ENCODE measurements around the gene NT5C2.

Gene NT5C2

GRCh38 chr10:103096130-103096529 lies 96.9 kb downstream of the NT5C2 start:
- no peak overlapping the region for H3K27ac ChIP-seq (ENCODE audit: low read depth, low read length)
- H3K4me1 ChIP-seq (ENCODE audit: insufficient read depth, low read length): no peaks in the 10 kb centered on the region
- H3K36me3 ChIP-seq (ENCODE audit: insufficient read depth, low read length): peaks cover 59% of the 10 kb centered on the region
- no peaks in the 10 kb centered on the region for H3K9me3 ChIP-seq (ENCODE audit: low read length)
- H3K4me3 ChIP-seq (ENCODE audit: low read depth in 1 of 2, low read length in 2 of 2): no peak overlapping the region
- H3K9ac ChIP-seq (ENCODE audit: low read length): no peak overlapping the region
- no peaks in the 10 kb centered on the region for H3K27me3 ChIP-seq (ENCODE audit: control insufficient read depth in 1 of 2, insufficient read depth in 2 of 2, low read length in 2 of 2)

GRCh38 chr10:103095005-103095404 lies 98.1 kb downstream of the NT5C2 start:
- H3K9me3 ChIP-seq (ENCODE audit: low read length): no peaks in the 10 kb centered on the region
- H3K9ac ChIP-seq (ENCODE audit: low read length): no peak overlapping the region
- no peaks in the 10 kb centered on the region for H3K4me1 ChIP-seq (ENCODE audit: insufficient read depth, low read length)
- H3K27ac ChIP-seq (ENCODE audit: low read depth, low read length): no peak overlapping the region
- no peak overlapping the region for H3K4me3 ChIP-seq (ENCODE audit: low read depth in 1 of 2, low read length in 2 of 2)
- no peaks in the 10 kb centered on the region for H3K27me3 ChIP-seq (ENCODE audit: control insufficient read depth in 1 of 2, insufficient read depth in 2 of 2, low read length in 2 of 2)
- H3K36me3 ChIP-seq (ENCODE audit: insufficient read depth, low read length): peaks cover 62% of the 10 kb centered on the region

GRCh38 chr10:103090911-103091310 lies 102.2 kb downstream of the NT5C2 start:
- H3K27me3 ChIP-seq (ENCODE audit: control insufficient read depth in 1 of 2, insufficient read depth in 2 of 2, low read length in 2 of 2): no peaks in the 10 kb centered on the region
- no peaks in the 10 kb centered on the region for H3K4me1 ChIP-seq (ENCODE audit: insufficient read depth, low read length)
- no peaks in the 10 kb centered on the region for H3K9me3 ChIP-seq (ENCODE audit: low read length)
- H3K36me3 ChIP-seq (ENCODE audit: insufficient read depth, low read length): peaks cover 61% of the 10 kb centered on the region
- H3K4me3 ChIP-seq (ENCODE audit: low read depth in 1 of 2, low read length in 2 of 2): no peak overlapping the region
- H3K9ac ChIP-seq (ENCODE audit: low read length): no peak overlapping the region
- H3K27ac ChIP-seq (ENCODE audit: low read depth, low read length): no peak overlapping the region

DNA sequence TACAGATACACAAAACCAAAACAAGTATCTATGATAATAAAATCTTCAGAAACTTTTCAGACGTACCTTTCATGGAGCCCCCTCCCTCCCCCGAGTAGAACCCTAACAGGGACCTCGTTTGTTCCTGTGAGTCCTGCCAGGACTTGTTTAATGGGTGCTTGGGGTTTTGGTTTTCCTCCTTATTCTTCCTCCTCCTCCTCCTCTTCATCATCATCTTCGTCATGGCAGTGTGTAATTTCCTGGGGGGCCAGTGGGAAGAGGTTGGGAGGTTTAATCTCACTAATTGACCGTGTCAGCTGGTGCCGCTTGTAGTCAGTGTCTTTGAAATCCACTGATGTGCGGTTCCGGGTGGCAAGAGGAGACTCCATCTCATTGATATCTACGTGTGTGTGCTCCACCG lies 103.6 kb downstream of the NT5C2 start:
- no peaks in the 10 kb centered on the region for H3K27me3 ChIP-seq (ENCODE audit: control insufficient read depth in 1 of 2, insufficient read depth in 2 of 2, low read length in 2 of 2)
- H3K36me3 ChIP-seq (ENCODE audit: insufficient read depth, low read length): peaks cover 63% of the 10 kb centered on the region
- no peaks in the 10 kb centered on the region for H3K9me3 ChIP-seq (ENCODE audit: low read length)
- H3K4me1 ChIP-seq (ENCODE audit: insufficient read depth, low read length): no peaks in the 10 kb centered on the region
- H3K9ac ChIP-seq (ENCODE audit: low read length): no peak overlapping the region
- no peak overlapping the region for H3K27ac ChIP-seq (ENCODE audit: low read depth, low read length)
- H3K4me3 ChIP-seq (ENCODE audit: low read depth in 1 of 2, low read length in 2 of 2): no peak overlapping the region

DNA sequence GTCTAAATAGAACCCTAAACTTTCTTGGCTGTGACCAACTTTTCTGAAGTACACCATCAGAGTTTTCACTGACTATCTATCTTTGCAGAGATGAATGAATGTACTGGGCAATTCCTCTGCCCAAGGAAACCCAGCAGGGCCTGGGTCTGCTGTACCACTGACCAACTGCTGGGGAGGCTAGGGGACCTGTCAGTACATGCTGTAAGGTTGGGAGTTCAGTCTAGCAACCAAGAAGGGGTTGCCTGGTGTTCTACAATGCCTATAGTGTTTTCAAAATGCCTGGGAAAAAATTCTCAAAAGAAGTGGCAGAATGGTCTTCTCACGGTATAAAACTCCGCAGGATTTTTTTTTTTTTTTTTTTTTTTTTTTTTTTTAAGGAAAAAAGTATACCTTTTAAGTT lies 106.3 kb downstream of the NT5C2 start:
- no peaks in the 10 kb centered on the region for H3K4me1 ChIP-seq (ENCODE audit: insufficient read depth, low read length)
- no peaks in the 10 kb centered on the region for H3K27me3 ChIP-seq (ENCODE audit: control insufficient read depth in 1 of 2, insufficient read depth in 2 of 2, low read length in 2 of 2)
- no peaks in the 10 kb centered on the region for H3K9me3 ChIP-seq (ENCODE audit: low read length)
- no peak overlapping the region for H3K4me3 ChIP-seq (ENCODE audit: low read depth in 1 of 2, low read length in 2 of 2)
- H3K27ac ChIP-seq (ENCODE audit: low read depth, low read length): no peak overlapping the region
- peaks cover 42% of the 10 kb centered on the region for H3K36me3 ChIP-seq (ENCODE audit: insufficient read depth, low read length)
- no peak overlapping the region for H3K9ac ChIP-seq (ENCODE audit: low read length)

- Histone ChIP-seq H3K27me3 (ENCODE audit: control insufficient read depth in 1 of 2, insufficient read depth in 2 of 2, low read length in 2 of 2) (no peaks in the 10 kb centered on the region), H3K4me3 (ENCODE audit: low read depth in 1 of 2, low read length in 2 of 2) (no peak overlapping the region), H3K9me3 (ENCODE audit: low read length) (no peaks in the 10 kb centered on the region), H3K36me3 (ENCODE audit: insufficient read depth, low read length) (peaks cover 37% of the 10 kb centered on the region), H3K27ac (ENCODE audit: low read depth, low read length) (no peak overlapping the region), H3K4me1 (ENCODE audit: insufficient read depth, low read length) (no peaks in the 10 kb centered on the region), H3K9ac (ENCODE audit: low read length) (no peak overlapping the region)
Measured at GRCh38 chr10:103086261-103086660, 106.8 kb downstream of the NT5C2 start.

DNA sequence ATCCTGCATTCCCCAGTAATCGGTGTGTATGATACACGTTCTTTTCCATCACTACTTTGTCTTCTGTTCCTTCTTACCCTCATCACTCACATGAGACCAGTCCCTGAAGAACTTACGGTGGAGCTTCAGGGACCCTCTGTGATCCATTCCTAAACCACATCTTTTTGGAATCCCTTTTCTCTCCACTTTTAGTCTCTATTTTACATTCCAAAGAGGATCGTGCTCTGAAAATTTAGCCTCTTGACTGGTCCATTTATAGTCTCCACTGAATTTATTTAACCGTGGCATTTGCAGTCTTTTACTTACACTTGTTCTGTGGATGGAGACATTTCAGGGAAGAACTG lies 109.1 kb downstream of the NT5C2 start:
- peaks cover 16% of the 10 kb centered on the region for H3K36me3 ChIP-seq (ENCODE audit: insufficient read depth, low read length)
- no peak overlapping the region for H3K9ac ChIP-seq (ENCODE audit: low read length)
- no peak overlapping the region for H3K27ac ChIP-seq (ENCODE audit: low read depth, low read length)

DNA sequence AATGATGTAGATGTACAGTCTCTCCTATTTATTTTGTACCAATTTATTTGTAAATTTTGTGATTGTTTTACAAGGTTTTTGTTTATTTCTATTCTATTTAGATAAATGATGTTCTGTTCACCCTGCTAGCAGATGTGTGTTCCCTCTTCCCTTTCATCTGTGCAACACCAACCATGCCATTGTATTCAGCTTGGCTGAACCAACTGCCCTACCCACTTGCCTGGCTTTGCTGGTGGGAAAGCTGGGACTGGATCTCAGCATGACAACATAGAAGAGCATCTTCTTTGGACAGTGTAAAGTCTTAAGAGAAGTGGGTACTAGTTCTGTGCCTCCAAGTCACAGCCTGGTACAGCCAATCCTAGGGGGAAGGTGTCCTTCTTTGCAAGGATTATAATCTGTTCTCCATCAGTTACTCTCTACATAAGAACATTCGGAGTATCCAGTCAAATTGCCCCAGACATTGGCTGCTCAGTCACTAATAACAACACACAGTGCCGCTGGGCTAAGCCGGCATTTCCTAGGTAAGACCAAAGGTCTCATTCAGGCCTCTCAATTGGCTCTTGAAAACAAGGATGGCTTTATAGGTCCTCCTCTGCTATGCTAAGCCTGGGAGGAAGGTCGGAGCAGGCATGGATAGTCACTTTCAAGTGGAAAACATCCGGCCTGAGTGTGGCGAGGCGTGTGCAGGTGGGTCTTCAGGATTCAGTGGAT lies 109.7 kb downstream of the NT5C2 start:
- Histone ChIP-seq H3K36me3 (ENCODE audit: insufficient read depth, low read length) (peaks cover 11% of the 10 kb centered on the region), H3K27ac (ENCODE audit: low read depth, low read length) (peak overlapping the region; percentile 23), H3K4me3 (ENCODE audit: low read depth in 1 of 2, low read length in 2 of 2) (no peak overlapping the region), H3K9ac (ENCODE audit: low read length) (no peak overlapping the region), H3K27me3 (ENCODE audit: control insufficient read depth in 1 of 2, insufficient read depth in 2 of 2, low read length in 2 of 2) (no peaks in the 10 kb centered on the region), H3K9me3 (ENCODE audit: low read length) (no peaks in the 10 kb centered on the region), H3K4me1 (ENCODE audit: insufficient read depth, low read length) (no peaks in the 10 kb centered on the region)

More for the DNA sequence above, 109.1 kb downstream of the NT5C2 start:
- no peak overlapping the region for H3K4me3 ChIP-seq (ENCODE audit: low read depth in 1 of 2, low read length in 2 of 2)
- no peaks in the 10 kb centered on the region for H3K9me3 ChIP-seq (ENCODE audit: low read length)
- no peaks in the 10 kb centered on the region for H3K4me1 ChIP-seq (ENCODE audit: insufficient read depth, low read length)
- no peaks in the 10 kb centered on the region for H3K27me3 ChIP-seq (ENCODE audit: control insufficient read depth in 1 of 2, insufficient read depth in 2 of 2, low read length in 2 of 2)

DNA sequence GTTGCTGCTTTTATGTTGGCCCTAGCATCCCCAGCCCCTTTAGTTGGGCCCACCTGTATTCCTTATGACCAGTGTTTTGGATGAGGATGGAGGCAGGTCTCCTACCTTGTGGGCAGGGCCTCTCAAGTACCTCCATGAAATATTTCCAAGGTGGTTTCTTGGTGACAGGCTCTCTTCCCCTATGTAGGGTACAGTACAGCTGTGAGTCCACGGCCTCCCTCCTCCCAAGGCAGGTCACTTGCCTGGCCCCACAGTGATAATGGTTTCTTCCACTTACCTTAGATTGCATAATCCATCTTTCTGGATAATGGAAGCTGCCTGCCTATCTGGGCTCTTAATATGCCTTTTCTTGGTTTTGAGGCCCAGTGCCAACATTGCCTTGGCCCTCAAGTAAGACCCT lies 110.4 kb downstream of the NT5C2 start:
- H3K27ac ChIP-seq (ENCODE audit: low read depth, low read length): no peak overlapping the region
- no peaks in the 10 kb centered on the region for H3K27me3 ChIP-seq (ENCODE audit: control insufficient read depth in 1 of 2, insufficient read depth in 2 of 2, low read length in 2 of 2)
- no peaks in the 10 kb centered on the region for H3K9me3 ChIP-seq (ENCODE audit: low read length)
- H3K4me3 ChIP-seq (ENCODE audit: low read depth in 1 of 2, low read length in 2 of 2): no peak overlapping the region
- H3K36me3 ChIP-seq (ENCODE audit: insufficient read depth, low read length): peaks cover 11% of the 10 kb centered on the region
- H3K9ac ChIP-seq (ENCODE audit: low read length): no peak overlapping the region
- no peaks in the 10 kb centered on the region for H3K4me1 ChIP-seq (ENCODE audit: insufficient read depth, low read length)

DNA sequence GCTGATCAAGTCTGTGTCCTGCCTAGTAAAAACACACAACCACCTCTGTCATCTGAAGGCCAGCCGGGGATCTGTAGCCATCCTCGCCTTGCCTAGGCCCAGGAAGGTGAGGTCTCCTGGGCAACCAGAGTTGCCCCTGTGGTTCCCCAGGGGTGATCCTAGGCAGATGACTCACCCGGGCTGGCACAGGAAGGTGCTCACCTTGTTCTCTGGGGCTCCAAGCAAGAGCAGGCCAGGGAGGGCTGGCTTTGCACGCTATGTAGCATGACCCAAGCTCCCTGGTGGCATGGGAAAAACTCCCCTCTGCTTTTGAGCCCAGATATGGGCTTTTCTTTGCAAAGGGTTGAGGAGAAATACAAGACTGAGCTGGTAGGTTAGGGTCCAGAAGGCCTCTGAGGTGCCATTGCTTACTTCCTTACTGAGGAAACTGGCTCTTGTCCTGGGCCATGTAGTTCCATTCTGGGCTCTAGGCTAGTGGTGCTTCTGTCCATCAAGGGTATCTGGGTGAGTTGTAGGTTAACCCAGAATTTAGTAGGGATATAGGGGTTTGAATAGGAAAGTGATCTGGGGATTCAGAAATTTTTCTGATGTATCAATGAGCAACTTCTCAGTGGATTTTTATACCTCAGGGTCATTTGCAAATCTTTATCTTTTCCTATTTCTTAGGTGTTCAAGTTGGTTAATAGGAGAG lies 112.0 kb downstream of the NT5C2 start:
- Histone ChIP-seq H3K4me1 (ENCODE audit: insufficient read depth, low read length) (no peaks in the 10 kb centered on the region), H3K4me3 (ENCODE audit: low read depth in 1 of 2, low read length in 2 of 2) (no peak overlapping the region), H3K9me3 (ENCODE audit: low read length) (no peaks in the 10 kb centered on the region), H3K9ac (ENCODE audit: low read length) (no peak overlapping the region), H3K27ac (ENCODE audit: low read depth, low read length) (no peak overlapping the region), H3K36me3 (ENCODE audit: insufficient read depth, low read length) (peaks cover 21% of the 10 kb centered on the region), H3K27me3 (ENCODE audit: control insufficient read depth in 1 of 2, insufficient read depth in 2 of 2, low read length in 2 of 2) (no peaks in the 10 kb centered on the region)

GRCh38 chr10:103079946-103080345 lies 113.1 kb downstream of the NT5C2 start:
- H3K4me3 ChIP-seq (ENCODE audit: low read depth in 1 of 2, low read length in 2 of 2): no peak overlapping the region
- no peaks in the 10 kb centered on the region for H3K27me3 ChIP-seq (ENCODE audit: control insufficient read depth in 1 of 2, insufficient read depth in 2 of 2, low read length in 2 of 2)
- no peak overlapping the region for H3K9ac ChIP-seq (ENCODE audit: low read length)
- peaks cover 14% of the 10 kb centered on the region for H3K36me3 ChIP-seq (ENCODE audit: insufficient read depth, low read length)
- no peaks in the 10 kb centered on the region for H3K4me1 ChIP-seq (ENCODE audit: insufficient read depth, low read length)
- no peaks in the 10 kb centered on the region for H3K9me3 ChIP-seq (ENCODE audit: low read length)
- no peak overlapping the region for H3K27ac ChIP-seq (ENCODE audit: low read depth, low read length)

GRCh38 chr10:103079100-103079499 lies 114.0 kb downstream of the NT5C2 start:
- Histone ChIP-seq H3K27me3 (ENCODE audit: control insufficient read depth in 1 of 2, insufficient read depth in 2 of 2, low read length in 2 of 2) (no peaks in the 10 kb centered on the region), H3K4me3 (ENCODE audit: low read depth in 1 of 2, low read length in 2 of 2) (no peak overlapping the region), H3K27ac (ENCODE audit: low read depth, low read length) (no peak overlapping the region), H3K9ac (ENCODE audit: low read length) (no peak overlapping the region), H3K36me3 (ENCODE audit: insufficient read depth, low read length) (peaks cover 13% of the 10 kb centered on the region), H3K4me1 (ENCODE audit: insufficient read depth, low read length) (no peaks in the 10 kb centered on the region), H3K9me3 (ENCODE audit: low read length) (no peaks in the 10 kb centered on the region)

Data from muscle layer of colon (tissue), 2 donors.